Activated CD8-positive, alpha-beta T cell treated with anti-CD3 and anti-CD28 coated beads, Interleukin-2, amount 10 ng/mL, durations not matched to agents 7 days and 5 days (primary cell): ENCODE results near the gene TNKS1BP1. TPM values are rescaled to one million over a fixed set of nuclear protein-coding genes. Genes with fewer than 3 reads are reported as not detected.
"Not testable (repeated sequence)": the region's sequence is repeated elsewhere in the genome, so short reads cannot be mapped to it uniquely, and the experiment has no call there.

ENCODE experiments used
- ATAC-seq: fragments of 150-1000 bp; cut with Tn5 transposase; one replicate; pipeline ENCODE4 v1.10.0; 2021; ENCODE audit warnings: moderate library complexity
- CTCF ChIA-PET: fragments of 350-600 bp; sonication (Branson Sonifier 250); formaldehyde crosslinking; loops from one replicate; lab custom pipeline; 2021; ENCODE audit warnings: antibody characterized with exemption; lab: Charles Lee
- POLR2A ChIA-PET: fragments of 350-600 bp; sonication (Branson Sonifier 250); formaldehyde crosslinking; loops from one replicate; lab custom pipeline; 2021; ENCODE audit warnings: antibody characterized with exemption; lab: Charles Lee
- DNase-seq: peaks from one replicate; pipeline ENCODE4 v3.0.0-alpha.2; 2020
- H3K27ac Mint-ChIP-seq: one replicate; pipeline ENCODE4 v1.8.0; 2021; ENCODE audit warnings: mild to moderate bottlenecking, mixed read lengths
- H3K27me3 Mint-ChIP-seq: one replicate; pipeline ENCODE4 v1.8.0; 2021; ENCODE audit warnings: low read depth, mixed read lengths
- H3K36me3 Mint-ChIP-seq: one replicate; pipeline ENCODE4 v1.8.0; 2021; ENCODE audit warnings: low read depth, mixed read lengths
- H3K4me1 Mint-ChIP-seq: one replicate; pipeline ENCODE4 v1.8.0; 2021; ENCODE audit warnings: low read depth, mixed read lengths
- H3K4me3 Mint-ChIP-seq: one replicate; pipeline ENCODE4 v1.8.0; 2021; ENCODE audit warnings: mild to moderate bottlenecking, mixed read lengths
- H3K9me3 Mint-ChIP-seq: one replicate; pipeline ENCODE4 v1.8.0; 2022; ENCODE audit warnings: mixed read lengths; ENCODE audit not compliant: insufficient read depth
- total RNA-seq, 2 experiments: library from RNA; stranded (reverse); gene quantifications; one replicate each; pipeline ENCODE4 v1.2.3, GENCODE V29; 2021

The TNKS1BP1 gene
- total RNA-seq, result 10 to 100 TPM; 10.5 to 10.9 TPM

DNA sequence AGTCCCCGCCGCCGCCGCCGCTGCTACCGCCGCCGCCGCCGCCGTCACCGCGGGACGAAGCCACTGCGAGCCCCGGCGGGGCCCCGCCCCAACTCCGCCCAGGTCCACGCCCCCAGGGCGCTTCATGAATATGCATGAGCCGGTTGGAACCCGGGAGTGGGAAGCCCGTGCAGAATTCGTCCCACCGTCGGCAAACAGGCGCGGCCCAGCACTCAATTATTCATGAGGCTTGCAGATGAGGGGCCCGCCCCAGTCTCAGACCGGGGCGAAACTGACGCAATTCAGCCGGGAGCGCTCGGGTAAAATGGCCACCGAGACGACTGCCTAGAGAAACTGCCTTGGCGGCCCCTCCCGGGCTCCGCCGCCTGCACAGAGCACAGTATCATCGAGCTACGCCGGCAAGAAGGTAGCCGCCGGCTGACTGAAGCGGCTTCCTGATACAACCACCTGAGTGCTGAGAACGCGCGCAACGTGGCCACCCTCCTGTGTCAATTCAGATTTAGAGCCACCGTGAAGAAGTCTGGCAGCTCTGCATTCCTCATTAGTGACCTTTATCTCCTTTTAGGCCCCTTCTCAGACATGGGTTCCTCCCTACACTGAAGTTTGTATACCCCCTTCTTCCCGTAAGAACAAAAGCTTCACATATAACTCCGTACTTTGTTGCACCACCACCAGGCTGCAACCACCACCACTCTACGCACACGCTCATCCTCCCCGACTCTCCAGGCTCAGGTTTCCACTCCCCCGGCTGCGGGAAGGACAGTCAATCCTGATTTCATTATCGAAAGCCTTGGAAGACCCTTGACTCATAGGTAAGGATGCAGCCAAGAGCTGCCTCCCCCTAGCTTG is at the start of gene TNKS1BP1:
Gene TNKS1BP1 (minus strand): TSS at position 67 of the 849 bp plus-strand sequence. CDS start 3,067 bp downstream, outside the sequence.
- ChIA-PET POLR2A (interaction anchor here (0.6 to 4.4 kb wide), 11 partner anchors 10 to 558 kb away, joined by 3 to 55 read pairs (median 3); partner anchors contain the start of genes P2RX3 and SSRP1), CTCF (interaction anchor here (1.0 to 2.8 kb wide), 10 partner anchors 9 to 320 kb away, joined by 3 to 19 read pairs (median 4); partner anchors contain the start of gene SSRP1)
- no peaks in the 10 kb centered on the region for H3K27me3 Mint-ChIP-seq
- ATAC-seq, result peak; percentile 91
- H3K9me3 Mint-ChIP-seq, result no peaks in the 10 kb centered on the region
- DNase-seq, result peak; percentile 90
- H3K36me3 Mint-ChIP-seq, result peaks cover 51% of the 10 kb centered on the region
- peak within 1 kb of the TSS; percentile 94 for H3K27ac Mint-ChIP-seq
- H3K4me1 Mint-ChIP-seq, result peaks cover 62% of the 10 kb centered on the region
- peak within 1 kb of the TSS; percentile 80 for H3K4me3 Mint-ChIP-seq

GRCh38 chr11:57373146-57373545 is 48.4 kb upstream of the TNKS1BP1 start:
- ATAC-seq (no peak), DNase-seq (no peak)
- Mint-ChIP-seq H3K9me3 (no peaks in the 10 kb centered on the region), H3K4me3 (no peak overlapping the region), H3K4me1 (no peaks in the 10 kb centered on the region), H3K27me3 (peaks cover 3% of the 10 kb centered on the region), H3K27ac (no peak overlapping the region), H3K36me3 (no peaks in the 10 kb centered on the region)
- ChIA-PET POLR2A (no interaction called here), CTCF (interaction anchor here (1.1 kb wide), 1 partner anchor 120 kb away, joined by 3 read pairs; no protein-coding TSS in a partner anchor)

- no peak for DNase-seq
- H3K4me1 Mint-ChIP-seq, result no peaks in the 10 kb centered on the region
- CTCF ChIA-PET, result no interaction called here
- no peaks in the 10 kb centered on the region for H3K36me3 Mint-ChIP-seq
- H3K4me3 Mint-ChIP-seq, result no peak overlapping the region
- no peaks in the 10 kb centered on the region for H3K27me3 Mint-ChIP-seq
- H3K27ac Mint-ChIP-seq, result no peak overlapping the region
- no peak for ATAC-seq
- no peaks in the 10 kb centered on the region for H3K9me3 Mint-ChIP-seq
- POLR2A ChIA-PET, result no interaction called here
Measured at GRCh38 chr11:57370941-57371340, 46.2 kb upstream of the TNKS1BP1 start.

- no peak overlapping the region for H3K4me3 Mint-ChIP-seq
- ChIA-PET POLR2A (no interaction called here), CTCF (no interaction called here)
- no peaks in the 10 kb centered on the region for H3K36me3 Mint-ChIP-seq
- H3K4me1 Mint-ChIP-seq, result no peaks in the 10 kb centered on the region
- DNase-seq, result no peak
- no peak for ATAC-seq
- no peaks in the 10 kb centered on the region for H3K9me3 Mint-ChIP-seq
- no peaks in the 10 kb centered on the region for H3K27me3 Mint-ChIP-seq
- H3K27ac Mint-ChIP-seq, result no peak overlapping the region
Measured at GRCh38 chr11:57370251-57370650, 45.5 kb upstream of the TNKS1BP1 start.

- Mint-ChIP-seq H3K9me3 (no peaks in the 10 kb centered on the region), H3K4me3 (no peak overlapping the region), H3K36me3 (no peaks in the 10 kb centered on the region), H3K27ac (no peak overlapping the region), H3K27me3 (no peaks in the 10 kb centered on the region), H3K4me1 (no peaks in the 10 kb centered on the region)
- ChIA-PET POLR2A (no interaction called here), CTCF (no interaction called here)
- DNase-seq, result no peak
- no peak for ATAC-seq
Measured at GRCh38 chr11:57368845-57369232, 44.1 kb upstream of the TNKS1BP1 start.

DNA sequence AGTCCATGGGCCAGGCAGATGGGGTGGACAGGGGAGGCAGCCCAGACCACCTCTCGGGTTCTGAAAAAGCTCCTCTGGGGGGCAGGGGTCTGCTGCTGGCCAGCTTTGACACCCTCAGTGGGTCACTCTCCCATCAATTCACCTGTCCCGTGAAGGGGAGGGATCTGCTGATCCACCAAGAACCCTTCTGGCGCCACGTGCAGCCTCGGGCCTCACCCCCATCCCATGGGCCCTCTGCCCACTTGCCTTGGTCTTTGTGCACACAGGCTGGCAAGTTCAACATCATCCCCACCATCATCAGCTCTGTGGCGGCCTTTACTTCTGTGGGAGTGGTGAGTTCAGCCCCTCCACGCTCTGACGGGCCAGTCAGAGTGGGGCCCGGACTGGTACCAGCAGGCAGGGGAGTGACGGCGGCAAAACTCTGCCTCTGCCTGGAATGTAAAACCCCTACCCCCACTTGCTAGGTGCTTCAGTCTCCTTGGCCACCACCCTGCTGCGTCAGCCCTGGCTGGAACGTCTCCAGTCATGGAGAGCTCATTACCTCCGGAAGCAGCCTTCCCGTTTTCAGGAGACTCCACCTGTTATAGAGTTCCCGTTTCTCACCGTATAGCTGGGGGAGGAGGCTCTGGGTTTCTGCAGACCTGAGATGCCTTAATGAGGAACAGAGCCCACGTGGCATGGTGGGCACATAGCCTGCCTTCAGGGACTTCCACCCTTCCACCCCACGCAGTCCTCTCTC is 43.5 kb upstream of the TNKS1BP1 start:
- Mint-ChIP-seq H3K27me3 (no peaks in the 10 kb centered on the region), H3K27ac (no peak overlapping the region), H3K9me3 (no peaks in the 10 kb centered on the region), H3K4me3 (no peak overlapping the region), H3K4me1 (no peaks in the 10 kb centered on the region), H3K36me3 (no peaks in the 10 kb centered on the region)
- DNase-seq (no peak), ATAC-seq (no peak)
- CTCF ChIA-PET, result no interaction called here
- POLR2A ChIA-PET, result no interaction called here

- ATAC-seq, result no peak
- Mint-ChIP-seq H3K9me3 (no peaks in the 10 kb centered on the region), H3K4me3 (no peak overlapping the region), H3K36me3 (no peaks in the 10 kb centered on the region), H3K27me3 (peaks cover 3% of the 10 kb centered on the region), H3K4me1 (no peaks in the 10 kb centered on the region), H3K27ac (peak overlapping the region; percentile 33)
- POLR2A ChIA-PET, result no interaction called here
- CTCF ChIA-PET, result no interaction called here
- DNase-seq, result no peak
Measured at GRCh38 chr11:57364851-57365660, 40.3 kb upstream of the TNKS1BP1 start.

DNA sequence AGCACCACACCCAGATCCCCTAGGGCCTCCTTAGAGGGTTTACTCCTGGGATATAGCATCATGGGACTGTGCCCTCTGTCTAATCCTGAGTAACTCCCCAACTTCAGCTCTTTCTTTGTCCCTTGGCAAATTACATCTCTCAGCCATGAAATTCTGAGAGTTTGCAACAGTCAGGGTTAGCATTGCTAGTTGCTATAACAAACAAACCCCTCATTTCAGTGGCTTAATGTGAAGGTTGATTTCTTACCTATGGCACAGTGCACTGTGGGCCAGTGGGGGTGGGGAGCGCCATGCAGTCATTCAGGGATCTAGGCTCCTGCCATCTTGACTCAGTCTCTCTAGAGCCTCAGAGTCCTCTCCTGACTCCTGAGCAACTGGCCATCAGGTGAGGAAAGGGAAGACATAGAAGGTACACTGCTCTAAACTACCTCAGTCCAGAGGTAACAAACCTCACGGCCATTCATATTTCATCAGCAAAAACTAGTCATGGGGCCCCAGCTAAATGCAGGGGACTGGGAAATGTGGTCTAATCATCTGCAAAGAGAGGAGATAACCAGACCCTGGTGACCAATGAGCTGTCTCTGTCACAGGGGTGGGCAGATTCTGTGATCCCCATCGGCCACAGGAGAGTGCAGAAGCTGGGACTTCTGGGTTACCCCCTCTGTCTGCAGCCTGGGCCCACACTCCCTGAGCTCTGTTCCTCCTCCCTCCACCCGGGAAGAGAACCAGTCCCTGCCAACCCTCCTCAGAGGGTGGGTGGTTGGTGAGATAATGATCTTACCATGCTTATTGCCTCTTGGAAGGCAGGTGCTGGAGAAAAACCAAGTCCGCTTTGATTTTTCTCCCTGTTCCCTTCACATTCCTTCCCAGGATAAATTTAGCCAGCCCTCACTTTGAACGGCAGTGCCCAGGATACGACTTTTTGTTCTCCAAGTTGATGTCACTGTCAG is 38.7 kb upstream of the TNKS1BP1 start:
- Mint-ChIP-seq H3K9me3 (no peaks in the 10 kb centered on the region), H3K36me3 (no peaks in the 10 kb centered on the region), H3K4me1 (no peaks in the 10 kb centered on the region), H3K27me3 (peaks cover 3% of the 10 kb centered on the region), H3K27ac (no peak overlapping the region), H3K4me3 (no peak overlapping the region)
- ChIA-PET CTCF (interaction anchor here (1.1 to 1.9 kb wide), 4 partner anchors 15 to 130 kb away, joined by 3 to 5 read pairs (median 3); no protein-coding TSS in a partner anchor), POLR2A (no interaction called here)
- DNase-seq, result no peak
- ATAC-seq, result no peak

DNA sequence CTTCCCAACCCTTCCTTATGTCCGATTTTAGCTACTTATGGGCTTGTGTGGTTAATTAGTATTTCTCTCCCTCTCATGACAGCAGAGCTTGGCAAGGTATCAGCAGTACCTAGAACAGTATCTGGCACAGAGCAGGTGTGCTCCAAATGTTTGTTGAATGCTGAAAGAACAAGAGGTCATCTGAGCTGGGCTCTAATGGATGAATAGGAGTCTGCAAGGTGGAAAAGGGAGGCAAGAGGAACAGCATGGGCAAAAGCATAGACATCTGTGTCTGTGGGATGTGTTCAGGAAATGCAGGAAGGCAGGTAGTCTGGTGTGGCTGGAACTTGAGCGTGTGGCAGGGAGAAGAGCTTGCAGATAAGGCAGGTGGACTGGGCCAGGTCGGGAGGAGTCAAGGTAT is 37.2 kb upstream of the TNKS1BP1 start:
- no peak overlapping the region for H3K4me3 Mint-ChIP-seq
- ATAC-seq (no peak), DNase-seq (no peak)
- H3K27me3 Mint-ChIP-seq, result peaks cover 3% of the 10 kb centered on the region
- H3K27ac Mint-ChIP-seq, result no peak overlapping the region
- no peaks in the 10 kb centered on the region for H3K9me3 Mint-ChIP-seq
- ChIA-PET CTCF (interaction anchor here (0.8 to 1.9 kb wide), 4 partner anchors 12 to 131 kb away, joined by 3 to 7 read pairs (median 4); no protein-coding TSS in a partner anchor), POLR2A (interaction anchor here (1.1 kb wide), 1 partner anchor 16 kb away, joined by 3 read pairs; no protein-coding TSS in a partner anchor)
- H3K4me1 Mint-ChIP-seq, result no peaks in the 10 kb centered on the region
- no peaks in the 10 kb centered on the region for H3K36me3 Mint-ChIP-seq

DNA sequence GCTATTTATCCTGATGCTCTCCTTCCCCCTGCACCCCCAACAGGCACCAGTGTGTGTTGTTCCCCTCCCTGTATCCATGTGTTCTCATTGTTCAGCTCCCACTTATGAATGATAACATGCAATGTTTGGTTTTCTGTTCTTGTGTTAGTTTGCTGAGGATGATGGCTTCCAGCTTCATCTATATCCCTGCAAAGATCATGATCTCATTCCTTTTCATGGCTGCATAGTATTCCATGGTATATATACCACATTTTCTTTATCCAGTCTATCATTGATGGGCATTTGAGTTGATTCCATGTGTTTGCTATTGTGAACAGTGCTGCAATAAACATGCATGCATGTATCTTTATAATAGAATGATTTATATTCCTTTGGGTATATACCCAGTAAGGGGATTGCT is 36.7 kb upstream of the TNKS1BP1 start:
- not testable (repeated sequence) for H3K4me3 Mint-ChIP-seq, H3K9me3 Mint-ChIP-seq, H3K4me1 Mint-ChIP-seq, DNase-seq, H3K27me3 Mint-ChIP-seq, ATAC-seq, H3K36me3 Mint-ChIP-seq, H3K27ac Mint-ChIP-seq
- POLR2A ChIA-PET, result interaction anchor here (1.1 kb wide), 1 partner anchor 16 kb away, joined by 3 read pairs; no protein-coding TSS in a partner anchor
- CTCF ChIA-PET, result interaction anchor here (1.9 kb wide), 1 partner anchor 16 kb away, joined by 7 read pairs; no protein-coding TSS in a partner anchor
